GM13976 (cell line): ENCODE measurements around the gene LAMB3.

Experiments used
- DNase-seq: peaks from one replicate; pipeline ENCODE4 v3.0.0; 2012; ENCODE audit warnings: low spot score
- in situ Hi-C: fragments of 300-500 bp; cut with MboI; formaldehyde crosslinking; loops from one replicate; pipeline ENCODE4 v1.12.0; 2022; ENCODE audit warnings: low sequenced_read_pairs, mixed read lengths, inconsistent platforms; ENCODE audit not compliant: unreplicated experiment
- TF ChIP-seq, protein P1 (sequence below): IDR thresholded peaks from 2 replicates; pipeline ENCODE4 v1.5.1; 2012; ENCODE audit warnings: borderline replicate concordance, mild to moderate bottlenecking; ENCODE audit not compliant: insufficient read depth; ENCODE audit errors: extremely low read depth, missing control alignments, control extremely low read depth

LAMB3 gene

DNA sequence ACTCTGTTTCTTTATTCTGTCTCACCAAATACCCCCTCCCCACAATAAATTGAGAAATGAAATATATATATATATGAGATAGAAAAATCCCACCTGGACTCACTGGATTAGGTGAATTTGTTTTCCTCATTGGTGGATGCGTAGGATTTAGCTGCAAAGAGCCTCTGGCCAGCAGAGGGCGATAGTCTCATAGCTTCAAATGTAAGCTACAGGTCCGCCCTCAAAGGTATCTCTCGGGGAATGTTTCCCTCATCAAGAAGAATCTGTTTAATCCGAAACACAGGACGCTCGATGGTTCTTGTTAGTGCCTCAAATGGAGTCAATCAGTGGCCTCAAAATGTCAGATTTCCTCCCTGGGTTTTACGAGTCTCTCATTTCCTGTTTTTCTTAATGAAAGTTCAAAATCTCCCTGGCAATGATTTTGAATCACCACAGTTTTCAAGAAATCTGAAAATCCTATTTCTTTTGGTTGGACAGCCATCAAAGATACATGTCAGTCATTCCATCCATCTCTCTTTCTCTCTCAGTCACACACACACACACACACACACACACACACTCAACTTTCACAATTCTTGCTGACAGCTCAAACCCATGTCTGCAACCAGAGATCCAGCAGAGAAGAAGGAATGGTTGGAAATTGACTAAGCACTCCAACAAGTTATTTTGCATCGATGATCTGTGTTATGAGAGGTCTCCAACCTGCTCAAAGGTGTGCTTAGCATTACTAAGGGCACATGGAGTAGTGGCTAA, 82.6 kb downstream of the LAMB3 start:
- DNase-seq = peak; percentile 64
- TF ChIP-seq, protein P1, sequence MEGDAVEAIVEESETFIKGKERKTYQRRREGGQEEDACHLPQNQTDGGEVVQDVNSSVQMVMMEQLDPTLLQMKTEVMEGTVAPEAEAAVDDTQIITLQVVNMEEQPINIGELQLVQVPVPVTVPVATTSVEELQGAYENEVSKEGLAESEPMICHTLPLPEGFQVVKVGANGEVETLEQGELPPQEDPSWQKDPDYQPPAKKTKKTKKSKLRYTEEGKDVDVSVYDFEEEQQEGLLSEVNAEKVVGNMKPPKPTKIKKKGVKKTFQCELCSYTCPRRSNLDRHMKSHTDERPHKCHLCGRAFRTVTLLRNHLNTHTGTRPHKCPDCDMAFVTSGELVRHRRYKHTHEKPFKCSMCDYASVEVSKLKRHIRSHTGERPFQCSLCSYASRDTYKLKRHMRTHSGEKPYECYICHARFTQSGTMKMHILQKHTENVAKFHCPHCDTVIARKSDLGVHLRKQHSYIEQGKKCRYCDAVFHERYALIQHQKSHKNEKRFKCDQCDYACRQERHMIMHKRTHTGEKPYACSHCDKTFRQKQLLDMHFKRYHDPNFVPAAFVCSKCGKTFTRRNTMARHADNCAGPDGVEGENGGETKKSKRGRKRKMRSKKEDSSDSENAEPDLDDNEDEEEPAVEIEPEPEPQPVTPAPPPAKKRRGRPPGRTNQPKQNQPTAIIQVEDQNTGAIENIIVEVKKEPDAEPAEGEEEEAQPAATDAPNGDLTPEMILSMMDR = peak; percentile 83
- in situ Hi-C loops = loop anchor here (10.0 kb wide), 2 partner anchors 55 to 125 kb away; no protein-coding TSS in a partner anchor

DNA sequence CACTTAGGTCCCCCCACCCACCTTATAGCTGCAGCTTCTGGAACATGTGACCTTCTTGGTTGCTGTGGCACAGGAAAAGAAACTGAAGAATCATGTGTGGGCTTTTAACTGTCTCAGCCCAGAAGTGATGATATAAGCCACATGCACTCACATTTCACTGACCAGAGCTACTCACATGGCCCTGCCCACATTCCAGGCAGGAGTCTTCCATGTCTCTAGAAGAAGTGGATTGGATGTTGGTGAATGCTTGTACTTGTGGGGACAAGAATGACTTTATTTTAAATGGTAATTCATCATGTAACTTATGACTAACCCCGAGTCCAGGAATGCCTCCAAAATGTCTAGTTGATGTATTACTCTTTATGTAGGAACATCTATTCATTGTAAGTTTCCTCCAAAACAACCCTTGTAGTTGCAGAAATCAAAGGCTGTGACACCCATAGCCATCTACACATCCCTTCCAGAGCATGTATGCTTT, 84.5 kb downstream of the LAMB3 start:
- in situ Hi-C loops = no loop called here
- no peak for DNase-seq
- TF ChIP-seq, protein P1 = no peak

DNA sequence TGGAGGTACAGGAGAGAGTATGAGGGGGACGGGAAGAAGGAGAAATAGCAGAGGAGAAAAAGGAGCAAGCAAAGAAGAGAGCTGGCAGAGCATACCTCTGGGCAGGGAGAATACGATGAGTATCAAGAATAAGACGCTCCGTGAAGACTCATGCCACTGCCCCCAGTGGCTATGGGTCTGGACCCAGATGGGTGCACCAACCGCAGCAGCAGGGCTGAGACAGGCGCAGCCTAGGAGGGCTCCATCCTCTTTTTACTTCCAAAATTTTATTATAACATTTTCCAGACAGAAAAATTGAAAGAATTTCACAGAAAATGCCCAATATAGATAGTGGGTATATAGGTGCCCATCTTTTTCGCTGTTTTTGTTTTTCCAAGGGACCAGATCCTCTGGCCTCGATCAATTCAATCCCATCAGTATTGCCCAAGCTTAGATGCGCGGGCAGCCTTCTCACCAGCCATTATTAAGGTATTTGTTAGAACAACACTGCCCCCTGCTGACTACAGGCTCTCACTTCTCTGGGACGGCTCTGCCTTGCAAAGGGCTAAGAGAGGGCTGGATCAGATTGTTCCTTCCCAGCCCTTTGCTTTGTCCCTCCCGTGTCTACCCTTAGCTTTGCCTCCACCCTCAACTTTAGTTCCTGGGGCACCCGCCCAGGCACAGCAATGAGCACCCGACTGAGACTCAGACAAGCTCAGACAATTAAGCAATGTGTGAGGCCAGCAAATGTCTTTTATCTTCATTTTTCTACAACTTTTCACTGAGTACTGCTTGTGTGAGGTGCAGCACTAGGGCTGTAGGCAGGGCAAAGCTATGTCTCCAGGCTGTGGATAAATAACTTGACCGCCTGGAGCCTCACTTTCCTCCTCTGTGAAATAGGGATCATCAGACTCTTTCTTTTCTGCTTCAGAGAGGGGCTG, 86.2 kb downstream of the LAMB3 start:
- DNase-seq = peak; percentile 64
- in situ Hi-C loops = no loop called here
- TF ChIP-seq, protein P1 = peak; percentile 74
